HG02642 (cell line): ENCODE data around the gene ARMC2.
"Not testable (repeated sequence)": the region's sequence is repeated elsewhere in the genome, so short reads cannot be mapped to it uniquely, and the experiment has no call there.

ENCODE experiments used
- ATAC-seq: cut with Tn5 transposase; IDR thresholded peaks from one replicate; pipeline ENCODE4 v1.9.1; 2021; ENCODE audit warnings: mild to moderate bottlenecking; ENCODE audit not compliant: unreplicated experiment, poor library complexity

ARMC2 gene

GRCh38 chr6:108848116-108848868 lies at the start of gene ARMC2:
Gene ARMC2, plus strand, starts transcription at chr6:108848422. Its CDS starts 5,846 bp downstream, at chr6:108854268.
- ATAC-seq, result peak; percentile 97

- ATAC-seq, result no peak
Observed at GRCh38 chr6:108798670-108799353, 49.4 kb upstream of the ARMC2 start.

GRCh38 chr6:108799354-108799717 lies 48.9 kb upstream of the ARMC2 start:
- no peak for ATAC-seq

- no peak for ATAC-seq
Observed at GRCh38 chr6:108799791-108800190, 48.4 kb upstream of the ARMC2 start.

- ATAC-seq, result no peak
Observed at GRCh38 chr6:108800427-108800864, 47.8 kb upstream of the ARMC2 start.

GRCh38 chr6:108801366-108801765 lies 46.9 kb upstream of the ARMC2 start:
- no peak for ATAC-seq

- ATAC-seq, result no peak
Observed at GRCh38 chr6:108803982-108804490, 44.2 kb upstream of the ARMC2 start.

- no peak for ATAC-seq
Observed at GRCh38 chr6:108804956-108805355, 43.3 kb upstream of the ARMC2 start.

GRCh38 chr6:108805611-108806167 lies 42.5 kb upstream of the ARMC2 start:
- peak; percentile 90 for ATAC-seq

- peak; percentile 12 for ATAC-seq
Observed at GRCh38 chr6:108806171-108806570, 42.1 kb upstream of the ARMC2 start.

GRCh38 chr6:108806665-108807064 lies 41.6 kb upstream of the ARMC2 start:
- no peak for ATAC-seq

GRCh38 chr6:108807928-108808327 lies 40.3 kb upstream of the ARMC2 start:
- no peak for ATAC-seq

- no peak for ATAC-seq
Observed at GRCh38 chr6:108809211-108809610, 39.0 kb upstream of the ARMC2 start.

GRCh38 chr6:108810057-108810643 lies 38.1 kb upstream of the ARMC2 start:
- ATAC-seq, result no peak

- ATAC-seq, result no peak
Observed at GRCh38 chr6:108811490-108811889, 36.7 kb upstream of the ARMC2 start.

GRCh38 chr6:108813218-108813617 lies 35.0 kb upstream of the ARMC2 start:
- ATAC-seq, result not testable (repeated sequence)

GRCh38 chr6:108817276-108817675 lies 30.9 kb upstream of the ARMC2 start:
- not testable (repeated sequence) for ATAC-seq

- ATAC-seq, result no peak
Observed at GRCh38 chr6:108820006-108820405, 28.2 kb upstream of the ARMC2 start.

GRCh38 chr6:108822401-108822800 lies 25.8 kb upstream of the ARMC2 start:
- no peak for ATAC-seq

GRCh38 chr6:108825326-108825725 lies 22.9 kb upstream of the ARMC2 start:
- ATAC-seq, result no peak

GRCh38 chr6:108831104-108831503 lies 17.1 kb upstream of the ARMC2 start:
- ATAC-seq, result no peak
